HG02970 (cell line): ENCODE data around the gene SYNRG.
"Not testable (repeated sequence)": the region's sequence is repeated elsewhere in the genome, so short reads cannot be mapped to it uniquely, and the experiment has no call there.

Source experiments
- ATAC-seq: cut with Tn5 transposase; IDR thresholded peaks from one replicate; pipeline ENCODE4 v1.9.1; 2021; ENCODE audit warnings: mild to moderate bottlenecking, moderate library complexity, moderate number of reproducible peaks; ENCODE audit not compliant: unreplicated experiment, low FRiP score

Gene SYNRG

GRCh38 chr17:37511642-37512041 lies 97.6 kb downstream of the SYNRG start:
- not testable (repeated sequence) for ATAC-seq

- ATAC-seq: no peak
Observed at GRCh38 chr17:37510056-37510455, 99.2 kb downstream of the SYNRG start.

GRCh38 chr17:37507111-37507510 lies 102.1 kb downstream of the SYNRG start:
- ATAC-seq: no peak

GRCh38 chr17:37506678-37507077 lies 102.5 kb downstream of the SYNRG start:
- ATAC-seq: no peak

GRCh38 chr17:37505333-37505732 lies 103.9 kb downstream of the SYNRG start:
- no peak for ATAC-seq

- ATAC-seq: no peak
Observed at GRCh38 chr17:37503148-37503547, 106.1 kb downstream of the SYNRG start.

GRCh38 chr17:37502009-37502936 lies 106.9 kb downstream of the SYNRG start:
- ATAC-seq: no peak

GRCh38 chr17:37500378-37500777 lies 108.8 kb downstream of the SYNRG start:
- no peak for ATAC-seq

GRCh38 chr17:37494971-37495370 lies 114.2 kb downstream of the SYNRG start:
- ATAC-seq: no peak

- no peak for ATAC-seq
Observed at GRCh38 chr17:37494401-37494831, 114.8 kb downstream of the SYNRG start.

- no peak for ATAC-seq
Observed at GRCh38 chr17:37493249-37494027, 115.8 kb downstream of the SYNRG start.

- no peak for ATAC-seq
Observed at GRCh38 chr17:37492167-37492566, 117.1 kb downstream of the SYNRG start.

- ATAC-seq: no peak
Observed at GRCh38 chr17:37490638-37491614, 118.3 kb downstream of the SYNRG start.

- peak; percentile 43 for ATAC-seq
Observed at GRCh38 chr17:37490022-37490587, 119.1 kb downstream of the SYNRG start.

- ATAC-seq: peak; percentile 66
Observed at GRCh38 chr17:37489197-37490001, 119.8 kb downstream of the SYNRG start, which contains the start of gene DUSP14. DUSP14 (plus strand) TSS chr17:37489891; CDS start chr17:37512273, 22,382 bp downstream.

GRCh38 chr17:37488607-37489196 lies 120.5 kb downstream of the SYNRG start:
- no peak for ATAC-seq

GRCh38 chr17:37488009-37488604 lies 121.1 kb downstream of the SYNRG start:
- no peak for ATAC-seq

- ATAC-seq: no peak
Observed at GRCh38 chr17:37485938-37486570, 123.2 kb downstream of the SYNRG start.
